CD4-positive, alpha-beta T cell (primary cell): ENCODE measurements around the gene ECHDC3. TPM values are rescaled to one million over a fixed set of nuclear protein-coding genes. Genes with fewer than 3 reads are reported as not detected.

Source experiments
- ATAC-seq: fragments of 200-7000 bp; cut with Tn5 transposase; one replicate; pipeline ENCODE4 v1.10.0; 2022; ENCODE audit warnings: mild to moderate bottlenecking; ENCODE audit not compliant: poor library complexity
- CTCF ChIA-PET: fragments of 350-600 bp; sonication (Branson Sonifier 250); formaldehyde crosslinking; loops from one replicate; lab custom pipeline; 2021; ENCODE audit warnings: antibody characterized with exemption, inconsistent platforms; lab: Charles Lee
- POLR2A ChIA-PET: fragments of 350-600 bp; sonication (Branson Sonifier 250); formaldehyde crosslinking; loops from one replicate; lab custom pipeline; 2021; ENCODE audit warnings: antibody characterized with exemption, inconsistent platforms; lab: Charles Lee
- DNase-seq, 14 experiments: peaks; one replicate each; pipeline ENCODE4 v3.0.0-alpha.2; 2013 to 2020; ENCODE audit warnings: mixed read lengths in 2 of 14
- H3K27ac ChIP-seq, 2 donors: one replicate each; pipeline versions ENCODE4 v1.5.1 to v1.7.0; 2013; ENCODE audit warnings: low read length in 2 of 2, low read depth in 1 of 2, mild to moderate bottlenecking in 1 of 2
- H3K27me3 ChIP-seq, 2 experiments: 1 replicate in 1 of 2; 2 replicates in 1 of 2; pipeline versions ENCODE4 v1.6.1 to v1.7.0; 2013; ENCODE audit warnings: low read length in 2 of 2, control low read depth in 1 of 2, mild to moderate bottlenecking in 1 of 2, moderate library complexity in 1 of 2; ENCODE audit not compliant: insufficient read depth in 2 of 2, control insufficient read depth in 1 of 2
- H3K36me3 ChIP-seq: one replicate; pipeline ENCODE4 v1.6.1; 2013; ENCODE audit warnings: low read length, control low read depth; ENCODE audit not compliant: insufficient read depth
- H3K4me1 ChIP-seq: one replicate; pipeline ENCODE4 v1.6.1; 2013; ENCODE audit warnings: low read length, control low read depth; ENCODE audit not compliant: insufficient read depth
- H3K4me3 ChIP-seq: one replicate; pipeline ENCODE4 v1.5.1; 2013; ENCODE audit warnings: mild to moderate bottlenecking, low read length, moderate library complexity
- H3K9me3 ChIP-seq, 2 experiments: 1 replicate in 1 of 2; 2 replicates in 1 of 2; pipeline versions ENCODE4 v1.6.1 to v1.7.0; 2013; ENCODE audit warnings: low read length in 2 of 2, mild to moderate bottlenecking in 2 of 2, control low read depth in 1 of 2, moderate library complexity in 1 of 2; ENCODE audit not compliant: control insufficient read depth in 1 of 2, insufficient read depth in 1 of 2
- H3K27ac Mint-ChIP-seq: one replicate; pipeline ENCODE4 v1.8.0; 2020; ENCODE audit warnings: mixed read lengths
- H3K27me3 Mint-ChIP-seq: one replicate; pipeline ENCODE4 v1.8.0; 2021; ENCODE audit warnings: mixed read lengths
- H3K36me3 Mint-ChIP-seq: one replicate; pipeline ENCODE4 v1.8.0; 2021; ENCODE audit warnings: low read depth, mixed read lengths
- H3K4me1 Mint-ChIP-seq: one replicate; pipeline ENCODE4 v1.8.0; 2021; ENCODE audit warnings: low read depth, mixed read lengths
- H3K4me3 Mint-ChIP-seq: one replicate; pipeline ENCODE4 v1.8.0; 2020; ENCODE audit warnings: mild to moderate bottlenecking, mixed read lengths
- H3K9me3 Mint-ChIP-seq: one replicate; pipeline ENCODE4 v1.8.0; 2020; ENCODE audit warnings: mixed read lengths
- intact Hi-C, 2 experiments: fragments of 100-400 bp; cut with DNase I in 1 of 2; cut with micrococcal nuclease in 1 of 2; formaldehyde crosslinking; loops; one replicate each; pipeline versions ENCODE4 v1.15.1 to v1.9.0; 2023 to 2025; cut with DNase I, micrococcal nuclease
- total RNA-seq, 174 experiments: library from RNA in 2 of 174; stranded (reverse) in 2 of 174; gene quantifications; one replicate each; pipeline ENCODE4 v1.2.3 and lab custom pipeline; 2021 to 2026
- TF ChIP-seq, protein P1 (sequence below): fragments of 200-600 bp; IDR thresholded peaks from one replicate; pipeline ENCODE4 v1.8.0; 2022; ENCODE audit warnings: antibody characterized with exemption, mild to moderate bottlenecking

The ECHDC3 gene
- total RNA-seq, 2 experiments from 2014 or later = 1.5 to 1.6 TPM

DNA sequence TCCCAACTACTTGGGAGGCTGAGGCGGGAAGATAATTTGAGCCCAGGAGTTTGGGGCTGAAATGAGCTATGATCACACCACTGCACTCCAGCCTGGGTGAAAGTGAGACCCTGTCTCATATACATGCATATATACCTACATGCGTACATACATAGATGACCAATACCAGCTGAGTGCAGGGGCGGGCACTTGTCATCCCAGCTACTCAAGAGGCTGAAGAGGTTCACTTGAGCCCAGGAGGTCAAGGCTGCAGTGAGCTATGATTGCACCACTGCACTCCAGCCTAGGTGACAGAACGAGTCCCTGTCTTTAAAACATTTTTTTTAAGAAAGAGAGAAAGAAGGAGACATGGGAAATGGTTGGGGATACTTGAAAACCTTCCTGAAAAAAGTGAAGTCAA lies 63.6 kb downstream of the ECHDC3 start:
- TF ChIP-seq, protein P1, sequence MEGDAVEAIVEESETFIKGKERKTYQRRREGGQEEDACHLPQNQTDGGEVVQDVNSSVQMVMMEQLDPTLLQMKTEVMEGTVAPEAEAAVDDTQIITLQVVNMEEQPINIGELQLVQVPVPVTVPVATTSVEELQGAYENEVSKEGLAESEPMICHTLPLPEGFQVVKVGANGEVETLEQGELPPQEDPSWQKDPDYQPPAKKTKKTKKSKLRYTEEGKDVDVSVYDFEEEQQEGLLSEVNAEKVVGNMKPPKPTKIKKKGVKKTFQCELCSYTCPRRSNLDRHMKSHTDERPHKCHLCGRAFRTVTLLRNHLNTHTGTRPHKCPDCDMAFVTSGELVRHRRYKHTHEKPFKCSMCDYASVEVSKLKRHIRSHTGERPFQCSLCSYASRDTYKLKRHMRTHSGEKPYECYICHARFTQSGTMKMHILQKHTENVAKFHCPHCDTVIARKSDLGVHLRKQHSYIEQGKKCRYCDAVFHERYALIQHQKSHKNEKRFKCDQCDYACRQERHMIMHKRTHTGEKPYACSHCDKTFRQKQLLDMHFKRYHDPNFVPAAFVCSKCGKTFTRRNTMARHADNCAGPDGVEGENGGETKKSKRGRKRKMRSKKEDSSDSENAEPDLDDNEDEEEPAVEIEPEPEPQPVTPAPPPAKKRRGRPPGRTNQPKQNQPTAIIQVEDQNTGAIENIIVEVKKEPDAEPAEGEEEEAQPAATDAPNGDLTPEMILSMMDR = no peak
- POLR2A ChIA-PET = no interaction called here
- Mint-ChIP-seq H3K27ac (no peak overlapping the region), H3K9me3 (no peaks in the 10 kb centered on the region), H3K36me3 (no peaks in the 10 kb centered on the region), H3K27me3 (peaks cover 6% of the 10 kb centered on the region), H3K4me3 (no peak overlapping the region), H3K4me1 (no peaks in the 10 kb centered on the region)
- CTCF ChIA-PET = no interaction called here
- Histone ChIP-seq H3K36me3 (no peaks in the 10 kb centered on the region), H3K4me1 (no peaks in the 10 kb centered on the region), H3K9me3 (no peaks in the 10 kb centered on the region), H3K27ac (no peak overlapping the region), H3K27me3 (no peaks in the 10 kb centered on the region), H3K4me3 (no peak overlapping the region)
- DNase-seq (no peak), ATAC-seq (no peak)
- intact Hi-C loops = no loop called here

DNA sequence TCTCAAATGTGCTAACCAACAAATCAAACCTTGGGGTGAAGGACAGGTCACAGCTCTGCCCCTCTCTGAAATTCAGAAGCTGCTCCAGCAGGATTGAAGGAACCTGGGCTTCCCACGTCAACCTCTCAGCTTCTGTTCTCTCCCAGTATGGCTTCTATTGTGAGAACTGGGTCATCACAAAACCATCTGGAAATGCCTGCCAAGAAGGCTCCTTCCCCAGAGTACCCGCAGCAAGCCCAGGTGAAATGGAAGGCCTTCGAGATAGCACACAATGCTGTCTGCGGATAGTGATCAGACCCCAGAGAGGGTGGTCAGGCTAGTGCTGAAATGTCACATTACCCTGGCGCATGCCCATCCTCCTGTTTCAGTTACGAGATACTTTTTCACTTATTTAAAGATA lies 64.5 kb downstream of the ECHDC3 start:
- Mint-ChIP-seq H3K4me1 (no peaks in the 10 kb centered on the region), H3K27me3 (peaks cover 7% of the 10 kb centered on the region), H3K9me3 (no peaks in the 10 kb centered on the region), H3K4me3 (no peak overlapping the region), H3K27ac (no peak overlapping the region), H3K36me3 (no peaks in the 10 kb centered on the region)
- no peaks in the 10 kb centered on the region for H3K9me3 ChIP-seq
- H3K4me1 ChIP-seq = no peaks in the 10 kb centered on the region
- H3K27ac ChIP-seq = no peak overlapping the region
- ATAC-seq (no peak), DNase-seq (no peak)
- POLR2A ChIA-PET = no interaction called here
- CTCF ChIA-PET = no interaction called here
- intact Hi-C loops = no loop called here
- TF ChIP-seq, protein P1 = no peak
- no peaks in the 10 kb centered on the region for H3K36me3 ChIP-seq
- no peak overlapping the region for H3K4me3 ChIP-seq
- H3K27me3 ChIP-seq = no peaks in the 10 kb centered on the region

DNA sequence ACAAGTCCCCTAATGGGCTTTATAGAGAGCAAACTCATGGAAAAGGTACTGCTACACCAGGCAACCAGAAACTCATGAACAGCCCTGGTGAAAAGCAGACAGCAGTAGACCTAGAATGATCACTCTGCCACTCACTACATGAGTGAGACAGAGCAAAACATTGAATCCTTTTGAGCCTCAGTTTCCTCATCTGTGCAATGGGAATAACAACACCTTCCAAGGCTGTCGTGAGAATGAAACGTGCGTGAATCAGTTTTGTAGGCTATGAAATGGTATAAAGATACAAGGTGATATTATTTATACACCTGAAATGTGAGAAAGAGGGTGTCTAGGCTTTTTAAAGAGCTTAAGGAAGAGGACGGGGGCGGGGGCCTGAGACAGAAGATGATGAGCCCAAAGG lies 66.6 kb downstream of the ECHDC3 start:
- no peak overlapping the region for H3K27ac Mint-ChIP-seq
- intact Hi-C loops = no loop called here
- H3K4me3 Mint-ChIP-seq = no peak overlapping the region
- ChIA-PET POLR2A (no interaction called here), CTCF (interaction anchor here (0.7 kb wide), 1 partner anchor 320 kb away, joined by 3 read pairs; no protein-coding TSS in a partner anchor)
- no peak for DNase-seq
- Histone ChIP-seq H3K4me3 (no peak overlapping the region), H3K4me1 (no peaks in the 10 kb centered on the region), H3K27ac (no peak overlapping the region), H3K36me3 (no peaks in the 10 kb centered on the region), H3K27me3 (no peaks in the 10 kb centered on the region), H3K9me3 (no peaks in the 10 kb centered on the region)
- no peaks in the 10 kb centered on the region for H3K9me3 Mint-ChIP-seq
- no peak for ATAC-seq
- H3K27me3 Mint-ChIP-seq = peaks cover 7% of the 10 kb centered on the region
- H3K4me1 Mint-ChIP-seq = no peaks in the 10 kb centered on the region
- no peaks in the 10 kb centered on the region for H3K36me3 Mint-ChIP-seq
- TF ChIP-seq, protein P1 = no peak
